ENCODE measurements around the gene BRF1.

The BRF1 gene

GRCh38 chr14:105185001-105185400 lies 115.8 kb downstream of the BRF1 start:
- no peak for DNase-seq (ENCODE audit: low spot score)
- ChIA-PET POLR2A (ENCODE audit: low non-redundant PET) (no interaction called here), CTCF (interaction anchor here (0.6 to 0.7 kb wide), 3 partner anchors 10 to 78 kb away, joined by 3 to 4 read pairs (median 3); no protein-coding TSS in a partner anchor)
- no peak overlapping the region for H3K27ac ChIP-seq
- TF ChIP-seq CTCF (conservative IDR thresholded peaks at IDR 0.05; ENCODE audit: low read depth), result no peak

- ChIA-PET CTCF (interaction anchor here (0.6 to 1.0 kb wide), 3 partner anchors 11 to 94 kb away, joined by 3 to 4 read pairs (median 3); no protein-coding TSS in a partner anchor), POLR2A (ENCODE audit: low non-redundant PET) (no interaction called here)
- DNase-seq (ENCODE audit: low spot score), result no peak
- no peak for TF ChIP-seq CTCF (conservative IDR thresholded peaks at IDR 0.05; ENCODE audit: low read depth)
- H3K27ac ChIP-seq, result no peak overlapping the region; the same call in 1 of the 2 replicates
Measured at GRCh38 chr14:105184461-105184860, 116.3 kb downstream of the BRF1 start.

GRCh38 chr14:105182296-105183020 lies 118.3 kb downstream of the BRF1 start:
- ChIA-PET CTCF (interaction anchor here (0.6 to 3.1 kb wide), 6 partner anchors 11 to 176 kb away, joined by 3 to 15 read pairs (median 4); no protein-coding TSS in a partner anchor), POLR2A (ENCODE audit: low non-redundant PET) (no interaction called here)
- no peak for DNase-seq (ENCODE audit: low spot score)
- no peak for TF ChIP-seq CTCF (conservative IDR thresholded peaks at IDR 0.05; ENCODE audit: low read depth)
- H3K27ac ChIP-seq, result peak overlapping the region; percentile 36

- no peak for DNase-seq (ENCODE audit: low spot score)
- TF ChIP-seq CTCF (conservative IDR thresholded peaks at IDR 0.05; ENCODE audit: low read depth), result no peak
- ChIA-PET POLR2A (ENCODE audit: low non-redundant PET) (no interaction called here), CTCF (interaction anchor here (0.6 to 3.1 kb wide), 5 partner anchors 12 to 162 kb away, joined by 3 to 15 read pairs (median 5); no protein-coding TSS in a partner anchor)
- H3K27ac ChIP-seq, result no peak overlapping the region; the same call in 1 of the 2 replicates
Measured at GRCh38 chr14:105181549-105182295, 119.1 kb downstream of the BRF1 start.

- TF ChIP-seq CTCF (conservative IDR thresholded peaks at IDR 0.05; ENCODE audit: low read depth), result no peak
- ChIA-PET CTCF (interaction anchor here (0.6 to 3.1 kb wide), 5 partner anchors 19 to 161 kb away, joined by 3 to 15 read pairs (median 5); no protein-coding TSS in a partner anchor), POLR2A (ENCODE audit: low non-redundant PET) (interaction anchor here (0.6 kb wide), 1 partner anchor 21 kb away, joined by 9 read pairs; no protein-coding TSS in a partner anchor)
- DNase-seq (ENCODE audit: low spot score), result peak; percentile 91
- H3K27ac ChIP-seq, result peak within 1 kb of the TSS; percentile 73
Measured at GRCh38 chr14:105180592-105181548, 119.9 kb downstream of the BRF1 start, which contains the start of gene NUDT14. Gene NUDT14, minus strand, starts transcription at chr14:105181312. Its CDS starts 103 bp downstream, at chr14:105181209.

All from RWPE1 (cell line).